Ishikawa (cell line): ENCODE data around the gene INHBB.

Experiments
- CEBPB ChIP-seq: IDR thresholded peaks from 2 replicates; pipeline ENCODE4 v1.6.1; 2012
- EGR1 ChIP-seq: IDR thresholded peaks from 2 replicates; pipeline ENCODE4 v1.6.1; 2012
- MAX ChIP-seq: IDR thresholded peaks from 2 replicates; pipeline ENCODE4 v1.6.1; 2012
- TAF1 ChIP-seq: IDR thresholded peaks from 2 replicates; pipeline ENCODE4 v1.6.1; 2012; ENCODE audit warnings: low read depth, mild to moderate bottlenecking
- YY1 ChIP-seq: IDR thresholded peaks from 2 replicates; pipeline ENCODE4 v1.6.1; 2012; ENCODE audit warnings: low read depth
- TF ChIP-seq, protein P1 (sequence below): IDR thresholded peaks from 2 replicates; pipeline ENCODE4 v1.6.1; 2012; ENCODE audit warnings: low read depth, mild to moderate bottlenecking

DNA sequence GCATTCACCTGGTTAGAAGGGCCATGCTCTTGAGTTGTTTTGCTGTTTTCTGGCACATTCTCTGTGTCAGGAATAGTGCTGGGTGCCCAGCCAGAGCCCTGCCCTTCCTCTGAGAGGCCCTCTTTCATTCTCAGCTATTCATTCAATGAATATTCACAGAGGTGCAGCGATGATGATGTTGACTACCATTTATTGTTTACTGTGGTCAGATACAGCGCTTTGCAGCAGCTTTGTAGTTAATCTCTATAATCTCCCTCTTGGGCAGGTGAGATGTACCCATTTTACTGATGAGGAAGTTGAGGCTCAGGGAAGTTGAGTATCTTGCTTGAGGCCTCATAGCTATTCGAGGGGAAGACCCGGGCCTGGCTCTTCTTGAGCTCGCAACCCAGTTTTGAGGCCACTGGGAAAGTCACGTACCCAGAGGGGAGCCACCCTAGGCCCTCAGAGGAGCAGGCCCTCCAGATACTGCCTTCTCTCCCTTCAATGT is 9.9 kb downstream of the INHBB start:
- no peak for TF ChIP-seq MAX
- no peak for TF ChIP-seq CEBPB
- TF ChIP-seq, protein P1, sequence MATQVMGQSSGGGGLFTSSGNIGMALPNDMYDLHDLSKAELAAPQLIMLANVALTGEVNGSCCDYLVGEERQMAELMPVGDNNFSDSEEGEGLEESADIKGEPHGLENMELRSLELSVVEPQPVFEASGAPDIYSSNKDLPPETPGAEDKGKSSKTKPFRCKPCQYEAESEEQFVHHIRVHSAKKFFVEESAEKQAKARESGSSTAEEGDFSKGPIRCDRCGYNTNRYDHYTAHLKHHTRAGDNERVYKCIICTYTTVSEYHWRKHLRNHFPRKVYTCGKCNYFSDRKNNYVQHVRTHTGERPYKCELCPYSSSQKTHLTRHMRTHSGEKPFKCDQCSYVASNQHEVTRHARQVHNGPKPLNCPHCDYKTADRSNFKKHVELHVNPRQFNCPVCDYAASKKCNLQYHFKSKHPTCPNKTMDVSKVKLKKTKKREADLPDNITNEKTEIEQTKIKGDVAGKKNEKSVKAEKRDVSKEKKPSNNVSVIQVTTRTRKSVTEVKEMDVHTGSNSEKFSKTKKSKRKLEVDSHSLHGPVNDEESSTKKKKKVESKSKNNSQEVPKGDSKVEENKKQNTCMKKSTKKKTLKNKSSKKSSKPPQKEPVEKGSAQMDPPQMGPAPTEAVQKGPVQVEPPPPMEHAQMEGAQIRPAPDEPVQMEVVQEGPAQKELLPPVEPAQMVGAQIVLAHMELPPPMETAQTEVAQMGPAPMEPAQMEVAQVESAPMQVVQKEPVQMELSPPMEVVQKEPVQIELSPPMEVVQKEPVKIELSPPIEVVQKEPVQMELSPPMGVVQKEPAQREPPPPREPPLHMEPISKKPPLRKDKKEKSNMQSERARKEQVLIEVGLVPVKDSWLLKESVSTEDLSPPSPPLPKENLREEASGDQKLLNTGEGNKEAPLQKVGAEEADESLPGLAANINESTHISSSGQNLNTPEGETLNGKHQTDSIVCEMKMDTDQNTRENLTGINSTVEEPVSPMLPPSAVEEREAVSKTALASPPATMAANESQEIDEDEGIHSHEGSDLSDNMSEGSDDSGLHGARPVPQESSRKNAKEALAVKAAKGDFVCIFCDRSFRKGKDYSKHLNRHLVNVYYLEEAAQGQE: no peak
- TF ChIP-seq TAF1: no peak
- no peak for TF ChIP-seq YY1
- no peak for TF ChIP-seq EGR1
